Activated CD4-positive, CD25-positive, alpha-beta regulatory T cell (primary cell): ENCODE measurements around the gene SPRED2.

Source experiments
- DNase-seq, 4 experiments: peaks; one replicate each; lab custom pipeline; 2025; lab: John Stamatoyannopoulos, UW

Gene SPRED2

DNA sequence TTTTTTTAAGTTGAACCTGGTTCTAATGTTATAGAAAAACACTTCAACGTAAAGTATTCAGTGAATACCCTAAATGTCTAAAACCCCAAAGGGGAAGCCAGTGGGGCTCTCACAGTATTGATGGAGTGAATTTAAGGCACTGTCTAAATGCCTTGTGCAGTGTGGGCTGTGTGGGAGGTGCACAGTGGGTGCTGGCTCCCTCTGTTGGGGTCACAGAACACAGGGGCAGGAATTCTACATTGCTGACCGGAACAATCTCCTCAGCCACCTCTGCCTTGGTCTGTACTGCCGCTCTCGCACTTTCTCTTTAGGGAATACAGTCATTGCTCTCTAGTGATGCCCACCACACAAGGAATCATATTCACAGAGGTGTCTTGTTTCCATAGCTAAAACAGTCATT, 45.4 kb downstream of the SPRED2 start:
- no peak for DNase-seq

DNA sequence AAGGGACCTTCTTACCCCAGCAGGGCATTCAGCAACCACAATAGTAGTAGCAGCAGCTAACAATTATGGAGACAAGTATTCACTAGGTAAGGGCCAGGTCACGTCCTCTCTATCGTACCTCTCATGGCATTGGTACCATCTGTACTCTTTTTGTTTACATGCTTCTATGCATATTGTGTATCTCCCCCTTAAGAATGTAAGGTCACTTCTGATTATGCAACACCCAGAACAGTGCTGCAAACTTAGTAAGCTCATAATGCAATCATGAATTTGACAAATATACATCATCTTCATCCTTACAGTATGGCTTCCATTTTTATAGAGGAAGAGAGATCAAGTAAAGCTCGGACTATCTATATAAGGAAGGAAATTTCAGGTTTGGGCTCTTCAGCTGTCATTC, 46.1 kb downstream of the SPRED2 start:
- DNase-seq: no peak

DNA sequence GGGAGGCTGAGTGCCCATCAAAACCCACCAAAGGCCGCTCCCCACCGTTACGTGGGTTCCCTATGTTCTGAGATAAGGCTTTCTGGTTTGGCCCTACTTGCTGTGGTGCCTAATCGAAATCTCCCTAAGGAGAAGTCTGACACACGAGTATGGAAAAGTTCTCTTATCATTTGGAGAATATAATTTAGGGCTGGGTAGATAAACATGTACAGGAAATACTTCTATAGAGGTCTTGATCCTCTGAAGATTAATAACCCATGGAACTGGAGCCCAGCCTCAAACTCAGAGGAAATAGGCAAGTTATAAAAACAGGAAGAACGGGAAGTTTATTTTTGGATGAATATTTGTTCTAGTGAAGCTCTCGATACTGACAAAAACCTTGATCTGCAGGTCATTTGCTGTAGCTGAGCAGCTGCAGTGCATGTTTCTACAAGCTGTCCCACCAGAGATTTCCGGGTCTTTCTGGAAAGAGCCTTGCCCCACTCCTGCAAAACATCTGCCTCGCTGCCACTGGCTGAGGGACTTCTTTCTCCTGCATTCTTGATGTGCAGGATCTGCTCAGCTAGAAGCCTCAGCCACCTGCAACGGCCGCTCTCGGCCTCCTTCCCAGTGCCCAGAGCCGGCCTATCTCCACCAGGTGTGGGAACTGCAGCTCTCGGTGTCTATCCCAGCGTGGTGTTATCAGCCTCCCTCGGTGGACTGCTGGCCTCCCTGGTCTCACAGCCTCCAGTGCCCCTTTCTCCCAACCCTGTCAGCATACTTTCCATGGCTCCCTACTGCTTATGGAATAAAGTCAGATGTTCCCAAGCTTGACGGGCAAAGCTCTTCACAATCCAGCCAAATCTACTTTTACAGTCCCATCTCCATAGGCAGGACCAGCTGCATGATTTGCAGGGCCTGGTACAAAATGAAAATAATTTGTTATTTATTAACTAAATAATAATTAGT, 48.6 kb downstream of the SPRED2 start:
- no peak for DNase-seq

DNA sequence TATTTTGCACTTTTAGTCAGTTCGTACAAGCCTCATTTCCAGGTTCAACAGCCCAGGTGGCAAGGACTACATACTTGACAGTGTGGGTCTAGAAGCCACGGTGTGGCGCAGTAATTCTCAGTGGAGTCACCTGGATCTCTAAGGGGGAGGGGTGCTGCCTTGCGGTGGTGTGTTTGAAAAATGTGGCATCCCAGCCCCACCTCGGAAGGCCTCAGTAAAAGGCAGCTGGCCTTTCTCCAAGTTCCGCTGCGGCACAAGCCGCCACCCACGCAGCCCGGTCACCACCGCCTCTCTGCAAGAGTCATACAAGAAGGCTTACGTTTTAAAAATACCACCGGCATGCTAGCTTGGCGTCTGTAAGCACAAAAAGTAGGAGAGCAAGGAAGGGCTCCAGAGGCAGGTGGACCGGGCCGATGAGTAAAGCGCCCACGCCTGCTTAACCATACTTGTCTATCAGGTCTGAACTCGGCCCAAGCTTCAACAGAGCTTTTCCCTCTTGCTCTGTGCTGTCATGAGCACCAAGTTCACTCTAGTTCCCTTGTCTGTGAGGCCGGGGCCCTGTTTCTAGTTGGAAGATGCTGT, 49.5 kb downstream of the SPRED2 start:
- peak; percentile 19 to 65 (median 37) for DNase-seq

DNA sequence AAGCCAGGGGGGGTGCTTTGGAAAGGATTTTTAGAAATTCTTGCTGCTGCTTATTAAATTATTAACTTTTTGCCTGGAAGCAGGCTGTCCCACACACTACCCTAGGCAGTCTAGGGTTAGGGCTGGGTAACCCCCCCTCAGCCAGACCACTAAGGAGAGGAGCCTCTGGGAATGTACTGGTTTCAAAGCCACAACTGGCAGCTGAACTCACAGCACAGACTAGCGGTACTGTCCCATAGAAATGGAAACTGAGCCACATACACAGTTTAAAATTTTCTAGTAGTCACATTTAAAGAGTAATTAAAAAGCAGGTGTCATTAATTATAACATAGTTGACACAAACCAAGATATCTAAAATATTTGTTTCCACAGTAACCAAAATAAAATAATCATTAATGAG, 50.1 kb downstream of the SPRED2 start:
- DNase-seq: no peak

DNA sequence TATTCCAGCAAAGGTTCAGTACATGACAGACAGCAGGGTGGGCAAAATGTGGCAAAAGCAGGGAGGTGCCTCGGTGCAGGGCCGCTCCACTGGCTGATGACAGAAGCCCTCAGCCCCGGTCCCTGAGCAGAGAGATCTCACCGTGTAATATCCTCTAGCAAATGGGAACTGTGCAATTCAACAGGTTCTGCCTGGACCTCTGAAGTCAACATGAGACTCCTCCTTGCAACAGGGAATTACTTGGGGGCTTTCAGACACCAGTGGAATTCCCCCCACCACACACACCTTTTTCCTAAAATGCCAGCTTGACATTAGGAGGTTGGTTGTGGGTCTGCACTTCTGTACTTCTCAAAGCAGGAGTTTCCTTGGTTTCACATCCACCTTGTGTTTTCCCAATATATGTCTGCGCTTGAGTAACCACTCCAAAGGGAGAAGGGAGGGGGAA, 50.8 kb downstream of the SPRED2 start:
- DNase-seq: no peak

DNA sequence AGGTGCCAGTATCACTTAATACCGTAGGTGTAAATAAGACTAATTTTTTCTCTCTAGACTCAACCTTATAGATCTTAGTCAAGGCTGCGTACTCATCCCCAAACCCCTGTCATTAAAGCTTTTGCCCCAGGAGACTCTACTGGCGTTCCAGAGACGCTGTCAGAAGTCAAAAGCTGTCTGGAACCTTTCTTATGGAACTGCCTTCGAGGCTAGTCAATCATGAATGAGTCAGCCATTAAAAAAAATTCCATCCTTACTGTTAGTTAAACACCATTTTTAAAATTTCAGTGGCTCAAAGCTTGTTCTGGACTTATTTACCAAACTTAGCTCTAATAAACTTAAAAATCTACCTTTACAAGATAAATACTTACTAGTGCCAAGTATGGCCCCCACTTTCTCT, 52.1 kb downstream of the SPRED2 start:
- DNase-seq: no peak

DNA sequence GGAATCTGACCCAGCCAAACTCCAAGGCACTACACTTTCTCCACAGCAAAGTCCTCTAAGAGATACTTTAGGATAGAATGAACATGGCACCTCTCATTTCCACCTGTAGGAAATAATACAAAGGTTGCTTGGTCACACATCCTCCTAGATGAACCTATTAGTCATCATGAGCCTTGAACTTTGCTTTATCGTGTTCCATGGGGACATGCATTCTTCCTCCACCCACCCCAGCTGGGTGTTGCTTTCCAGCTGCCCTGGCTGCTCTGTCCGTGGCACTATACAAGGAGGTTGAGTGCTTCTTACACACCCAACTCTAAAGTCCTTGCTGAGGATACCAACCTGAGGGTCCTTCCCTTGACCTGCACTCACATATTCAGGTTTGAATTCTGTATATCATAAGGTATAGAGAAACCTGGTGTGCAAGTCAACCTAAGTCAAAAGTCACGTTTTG, 52.7 kb downstream of the SPRED2 start:
- no peak for DNase-seq

DNA sequence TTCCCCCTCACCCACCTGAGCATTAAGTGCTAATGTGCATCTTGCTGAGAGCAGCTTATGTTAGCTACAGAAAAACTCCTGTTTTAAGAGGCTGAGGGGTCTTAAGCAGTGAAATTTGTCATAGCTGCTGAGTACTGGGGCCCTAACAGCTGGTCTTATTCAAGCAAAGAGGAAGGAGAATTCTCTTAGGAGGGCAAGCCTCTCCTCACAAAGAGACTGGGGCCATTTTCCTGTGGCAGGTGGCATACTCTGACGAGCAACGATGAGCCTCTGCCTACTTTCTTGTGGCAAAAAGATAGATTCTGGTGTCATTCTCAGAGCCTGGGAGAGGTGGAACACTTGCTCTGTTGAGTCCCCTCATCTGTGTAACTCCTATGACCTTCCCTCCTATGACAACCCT, 53.2 kb downstream of the SPRED2 start:
- no peak for DNase-seq

DNA sequence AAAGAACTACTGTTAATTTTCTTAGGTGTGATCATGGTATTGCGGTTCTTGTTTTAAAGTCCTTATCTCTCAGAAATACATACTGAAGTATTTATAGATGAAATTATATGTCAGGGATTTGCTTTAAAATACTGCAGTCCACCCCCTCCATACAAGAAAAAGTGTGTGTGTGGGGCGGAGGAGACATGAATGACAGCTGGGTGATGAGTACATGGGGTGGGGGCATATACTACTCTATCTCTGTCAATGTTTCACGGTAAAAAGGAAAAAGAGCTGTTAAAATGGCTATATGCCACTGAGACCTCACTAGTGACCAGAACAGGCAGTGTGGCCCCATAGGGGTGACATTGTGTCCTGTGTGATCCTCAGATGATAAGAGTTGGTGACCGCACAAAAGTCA, 54.1 kb downstream of the SPRED2 start:
- DNase-seq: no peak

DNA sequence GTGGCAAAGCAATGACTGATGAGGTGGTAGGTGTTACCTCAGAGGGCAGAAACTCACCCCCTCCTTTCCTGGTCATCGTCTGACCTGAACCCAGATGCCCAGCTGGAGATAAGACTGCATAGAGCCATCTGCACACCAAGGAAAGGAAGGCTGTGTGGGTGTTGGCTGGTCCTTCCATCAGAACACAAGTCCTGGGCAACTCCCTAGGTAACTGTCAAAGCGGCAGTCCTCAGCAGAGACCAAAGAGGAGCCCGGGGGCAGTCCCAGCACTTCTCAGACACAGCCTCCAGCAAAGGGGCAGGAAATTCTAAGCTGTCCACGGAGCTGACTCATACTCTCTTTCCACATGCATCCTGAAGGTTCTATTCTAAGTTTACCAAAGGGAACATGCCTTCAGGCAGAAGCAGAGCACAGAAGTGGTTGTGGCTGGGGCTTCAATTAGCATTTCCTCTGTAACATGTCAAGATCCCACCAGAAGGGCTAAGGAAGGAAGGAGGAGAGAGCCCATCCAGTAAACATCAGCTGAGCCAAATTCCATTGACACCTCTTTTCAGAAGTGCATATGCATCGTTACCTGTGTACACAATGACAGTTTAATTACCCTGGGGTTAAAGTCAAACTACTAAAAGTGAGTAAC, 54.7 kb downstream of the SPRED2 start:
- DNase-seq: no peak

DNA sequence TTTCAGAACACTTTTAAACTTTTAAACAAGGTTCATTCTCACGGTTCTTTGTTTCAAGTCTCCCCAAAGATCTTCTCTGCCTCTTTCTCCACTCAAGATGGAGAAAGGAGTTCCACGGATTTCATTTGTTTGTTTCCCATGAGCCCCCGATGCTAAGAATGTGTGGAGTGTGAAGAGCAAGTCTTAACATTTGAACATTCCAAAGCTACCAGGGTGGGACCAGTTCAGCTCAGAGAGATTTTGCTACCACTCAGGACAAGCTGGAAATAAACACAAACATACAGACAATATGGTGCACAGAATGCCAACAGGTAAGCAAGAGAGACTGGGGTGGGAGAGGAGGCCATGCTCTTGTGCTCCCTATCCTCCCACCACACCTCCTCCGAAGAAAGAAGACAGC, 56.7 kb downstream of the SPRED2 start:
- no peak for DNase-seq

DNA sequence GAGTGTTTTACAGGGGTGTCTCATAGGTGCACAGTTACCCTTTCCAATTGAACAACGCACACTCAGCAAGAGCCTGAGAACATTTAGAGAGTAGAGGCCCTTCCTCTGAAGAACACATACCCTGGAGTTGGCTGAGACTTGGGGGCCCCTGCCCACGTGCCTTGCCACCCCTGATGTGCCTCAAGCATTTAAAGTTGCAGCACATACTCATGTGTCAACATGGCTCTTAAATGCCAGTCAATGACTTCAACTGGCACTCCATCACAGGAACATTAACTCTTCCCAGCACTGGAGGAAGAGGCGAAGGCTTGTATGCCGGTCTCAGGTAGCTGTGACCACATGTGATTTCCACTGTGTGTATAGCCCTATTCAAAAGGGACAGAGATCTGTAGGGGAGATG, 57.4 kb downstream of the SPRED2 start:
- no peak for DNase-seq

DNA sequence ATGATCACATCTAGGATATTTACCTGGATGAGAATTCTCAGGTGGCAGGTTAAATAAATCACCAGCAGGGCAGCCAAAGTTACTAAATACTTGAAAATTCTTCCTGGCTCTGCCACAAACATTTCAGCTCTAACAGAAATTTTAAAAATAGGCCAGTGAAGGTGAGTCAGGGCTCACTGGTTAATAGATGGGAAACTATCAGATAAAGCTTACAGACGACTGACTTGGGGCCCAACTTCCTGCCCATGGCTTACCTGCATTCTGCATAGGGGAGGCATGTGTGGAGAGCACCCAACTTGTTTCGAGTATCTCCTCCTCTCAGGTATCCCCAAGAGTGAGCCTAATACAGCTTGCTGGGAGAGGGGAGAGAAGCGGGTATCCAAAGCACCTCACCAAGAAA, 57.8 kb downstream of the SPRED2 start:
- no peak for DNase-seq

DNA sequence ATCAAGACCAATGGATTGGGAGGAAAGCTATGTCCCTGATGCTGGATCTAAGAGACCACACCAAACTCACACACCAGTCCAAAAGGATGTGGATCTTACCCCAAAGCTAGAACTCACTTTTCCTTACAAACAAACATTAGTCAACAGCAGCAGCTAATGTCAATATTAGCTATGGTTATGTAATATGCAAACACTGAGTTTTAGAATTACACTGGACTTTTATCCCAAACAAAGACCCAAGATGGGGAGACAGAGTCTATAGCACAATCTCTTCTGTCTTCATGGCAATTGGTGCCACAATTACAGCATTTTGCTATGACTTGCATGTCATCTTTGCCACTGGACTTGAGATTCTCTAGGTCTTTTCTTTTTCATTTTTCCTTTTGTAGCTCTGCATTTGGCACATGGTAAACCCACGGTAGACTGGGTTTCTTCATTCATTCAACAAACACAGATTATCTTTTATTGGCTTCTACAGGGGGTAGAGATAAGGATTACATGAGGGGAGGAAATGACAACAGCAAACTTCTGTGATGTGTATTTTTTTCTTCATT, 59.0 kb downstream of the SPRED2 start:
- DNase-seq: no peak

DNA sequence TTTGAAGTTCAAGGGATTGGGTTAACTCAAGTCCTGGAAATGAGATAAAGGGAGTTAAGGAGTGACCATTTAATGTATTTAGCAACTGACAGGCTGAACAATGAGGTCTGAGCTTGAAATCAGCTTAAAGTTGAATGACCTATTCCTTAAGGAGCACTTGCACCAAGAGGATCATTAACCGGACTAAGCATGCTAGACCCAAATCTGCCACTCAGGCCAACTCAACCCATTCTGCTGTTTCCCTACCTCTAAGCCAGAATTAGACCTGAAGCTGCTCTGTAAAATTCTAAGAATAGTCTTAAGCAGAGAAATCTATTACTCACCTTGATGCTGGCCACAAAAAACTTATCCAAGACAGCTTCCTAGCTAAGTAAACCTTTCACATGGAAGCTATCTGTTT, 59.8 kb downstream of the SPRED2 start:
- DNase-seq: no peak

DNA sequence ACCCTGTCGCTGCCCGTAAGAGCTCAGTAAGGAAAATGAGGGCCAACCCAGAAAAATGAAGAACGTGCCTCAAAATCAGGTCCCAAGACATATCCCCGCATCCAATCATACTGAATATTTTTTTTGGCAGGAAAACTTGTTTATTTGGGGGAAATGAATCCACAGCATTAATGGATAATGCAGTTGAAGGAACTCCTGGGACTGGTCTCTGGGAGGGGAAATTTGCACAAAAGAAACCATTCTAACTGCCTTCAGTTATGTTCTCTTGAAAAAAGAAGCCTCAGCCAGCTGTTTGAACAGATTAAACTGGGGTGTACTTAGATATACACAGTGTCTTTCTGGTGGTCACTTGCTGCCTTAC, 61.3 kb downstream of the SPRED2 start:
- DNase-seq: no peak

DNA sequence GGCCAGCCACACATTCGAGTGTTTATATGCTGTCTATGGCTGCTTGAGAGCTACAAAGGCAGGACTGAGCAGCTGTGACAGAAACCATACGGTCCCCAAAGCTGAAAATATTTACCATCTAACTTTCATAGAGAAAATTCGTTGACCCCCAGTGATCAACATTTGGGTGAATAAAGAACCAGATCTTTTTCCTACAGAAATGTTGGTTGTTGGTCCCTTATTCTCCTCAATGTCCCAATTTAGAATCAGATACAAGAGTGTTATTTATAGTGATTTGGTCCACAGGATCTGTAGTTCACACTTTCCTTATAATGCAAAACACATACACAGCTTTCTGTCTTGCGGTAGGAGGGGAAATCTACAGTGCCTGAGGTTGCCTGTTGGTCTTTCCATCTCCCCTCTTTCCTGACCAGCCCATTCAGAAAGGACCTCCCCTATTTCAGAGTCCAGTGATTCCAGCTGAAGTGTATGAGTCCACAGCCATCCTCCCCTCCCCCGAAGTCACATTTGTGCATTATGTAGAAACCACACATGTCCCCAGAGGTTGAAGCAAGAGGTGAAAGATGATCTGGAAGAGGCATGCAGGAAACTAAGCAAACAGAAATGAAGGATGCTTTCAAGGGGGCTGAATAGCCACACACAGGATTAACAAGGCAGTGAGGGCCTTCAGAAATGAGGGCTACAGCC, 61.9 kb downstream of the SPRED2 start:
- DNase-seq: no peak

DNA sequence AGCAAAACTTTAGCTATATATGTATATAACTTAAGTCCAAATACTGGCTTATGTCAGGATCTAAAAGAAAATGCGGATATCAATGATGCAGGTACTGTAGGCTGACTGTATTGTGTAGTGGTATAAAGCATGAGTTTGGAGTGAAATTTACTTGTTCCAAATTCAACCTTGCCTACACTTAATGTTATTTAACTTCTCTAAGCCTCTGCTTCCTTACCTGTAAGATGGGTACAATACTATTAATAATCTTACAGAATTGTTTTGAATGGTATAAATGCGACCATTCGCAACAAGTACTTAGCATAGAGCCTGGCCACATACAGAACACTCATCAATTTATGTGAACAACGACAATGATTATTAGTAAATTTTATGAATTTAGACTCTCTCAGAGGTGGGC, 62.4 kb downstream of the SPRED2 start:
- DNase-seq: no peak

DNA sequence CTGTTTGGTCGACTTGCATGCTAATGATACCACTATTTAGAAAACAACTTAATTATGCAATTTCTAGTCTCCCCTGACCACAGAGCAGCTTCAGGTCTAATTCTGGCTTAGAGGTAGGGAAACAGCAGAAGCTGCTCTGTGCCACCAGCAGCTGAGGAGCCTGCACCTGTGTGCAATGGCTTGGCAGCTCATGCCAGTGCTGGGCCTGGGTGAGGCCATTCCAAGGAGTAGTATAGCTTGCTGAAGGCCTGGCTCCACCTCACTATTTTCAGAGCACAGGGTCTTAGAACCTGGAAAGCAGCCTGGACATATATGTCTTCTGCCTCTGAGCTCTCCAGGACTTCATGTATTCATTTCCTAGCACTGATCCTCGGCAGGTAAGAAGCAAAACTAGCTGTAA, 62.8 kb downstream of the SPRED2 start:
- no peak for DNase-seq

DNA sequence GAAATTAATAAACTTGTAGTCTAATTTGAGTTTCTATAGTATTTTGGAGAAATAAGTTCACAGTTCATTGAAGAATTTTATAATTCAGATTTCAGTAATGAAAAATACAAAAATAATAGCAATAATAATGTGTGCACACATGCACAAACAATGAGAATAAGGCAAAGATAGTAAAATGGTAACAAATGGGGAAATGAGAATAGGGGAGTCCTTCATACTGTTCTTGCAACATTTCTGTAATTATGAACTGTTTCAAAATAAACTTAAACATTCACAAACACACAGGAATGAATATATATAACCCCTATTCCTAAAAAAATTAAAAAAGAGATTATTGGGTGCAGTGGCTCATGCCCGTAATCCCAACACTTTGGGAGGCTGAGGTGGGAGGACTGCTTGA, 63.9 kb downstream of the SPRED2 start:
- DNase-seq: no peak

DNA sequence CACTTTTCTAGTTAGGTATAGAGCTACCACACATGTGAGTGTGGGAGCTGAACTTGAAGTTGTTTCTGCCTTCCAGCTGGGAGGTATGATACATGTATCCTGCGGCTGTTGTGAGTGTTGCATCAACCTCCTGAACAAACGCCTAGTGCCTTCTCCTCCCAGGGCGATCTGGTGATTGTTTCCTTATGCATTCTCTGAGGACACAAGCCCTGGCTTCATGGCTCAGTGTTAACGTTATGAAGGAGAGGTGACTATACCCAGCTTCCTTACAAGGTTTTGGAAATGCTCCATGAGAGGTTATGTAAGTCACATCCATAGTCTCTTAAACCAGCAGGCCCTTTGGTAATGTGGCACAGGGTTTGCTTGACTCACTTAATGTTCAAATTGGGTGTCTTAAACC, 64.9 kb downstream of the SPRED2 start:
- no peak for DNase-seq
